Body of pancreas (tissue), 4 donors: ENCODE measurements around the gene C9orf40. TPM values are rescaled to one million over a fixed set of nuclear protein-coding genes. Genes with fewer than 3 reads are reported as not detected.

Source experiments
- ATAC-seq: fragments of 150-250 bp; one replicate; pipeline ENCODE4 v1.9.1; 2016
- DNase-seq, 4 donors: peaks; one replicate each; pipeline ENCODE4 v3.0.0-alpha.2; 2019
- H3K27ac ChIP-seq, 4 donors: fragments of 200-600 bp; sonication (generic); 1 replicate in 3 of 4; 2 replicates in 1 of 4; pipeline versions ENCODE4 v1.5.1 to v1.6.1; 2016 to 2019; ENCODE audit warnings: mild to moderate bottlenecking in 1 of 4, mixed read lengths in 1 of 4, moderate library complexity in 1 of 4
- H3K27me3 ChIP-seq, 2 donors: fragments of 200-600 bp; sonication (generic); one replicate each; pipeline ENCODE4 v1.6.0; 2016; ENCODE audit warnings: mild to moderate bottlenecking in 1 of 2
- H3K36me3 ChIP-seq, 2 donors: fragments of 200-600 bp; sonication (generic); replicated peaks in 1 of 2; 2 replicates each; pipeline ENCODE4 v1.5.1; 2016; ENCODE audit warnings: low read depth in 2 of 2; ENCODE audit not compliant: insufficient read depth in 1 of 2
- H3K4me1 ChIP-seq: fragments of 200-600 bp; sonication (generic); one replicate; pipeline ENCODE4 v1.6.0; 2016
- H3K4me3 ChIP-seq, 2 donors: fragments of 200-600 bp; sonication (generic); 1 replicate in 1 of 2; 2 replicates in 1 of 2; pipeline ENCODE4 v1.5.1; 2016 to 2019
- H3K9me3 ChIP-seq, 3 donors: fragments of 200-600 bp; sonication (generic); 1 replicate in 2 of 3; 2 replicates in 1 of 3; pipeline ENCODE4 v1.5.1; 2016
- CTCF ChIP-seq, 7 experiments: fragments of 450-650 bp in 4 of 7; fragments of 200-600 bp in 3 of 7; sonication (generic) in 3 of 7; IDR thresholded peaks; one replicate each; pipeline ENCODE4 v1.5.1; 2016 to 2019; ENCODE audit warnings: antibody characterized with exemption in 7 of 7
- POLR2A ChIP-seq, 3 donors: fragments of 450-650 bp; IDR thresholded peaks; one replicate each; pipeline ENCODE4 v1.6.1; 2016; ENCODE audit warnings: antibody characterized with exemption in 3 of 3, mild to moderate bottlenecking in 2 of 3
- WGBS, 2 donors: methylation state at CpG; one replicate each; pipeline ENCODE4 v1.1.5; 2017; 5-methylcytosine and 5-hydroxymethylcytosine counted together
- intact Hi-C: fragments of 100-400 bp; cut with DNase I; formaldehyde crosslinking; loops from one replicate; pipeline ENCODE4 v1.15.1; 2023
- total RNA-seq, 2 donors: library from RNA; depleted of rRNA; stranded (reverse); fragments of >200 nt; gene quantifications; one replicate each; pipeline ENCODE4 v1.1.0, GENCODE V29; 2016

C9orf40 gene
- total RNA-seq, 2 donors from 2014 or later: 1.3 to 9.9 TPM

DNA sequence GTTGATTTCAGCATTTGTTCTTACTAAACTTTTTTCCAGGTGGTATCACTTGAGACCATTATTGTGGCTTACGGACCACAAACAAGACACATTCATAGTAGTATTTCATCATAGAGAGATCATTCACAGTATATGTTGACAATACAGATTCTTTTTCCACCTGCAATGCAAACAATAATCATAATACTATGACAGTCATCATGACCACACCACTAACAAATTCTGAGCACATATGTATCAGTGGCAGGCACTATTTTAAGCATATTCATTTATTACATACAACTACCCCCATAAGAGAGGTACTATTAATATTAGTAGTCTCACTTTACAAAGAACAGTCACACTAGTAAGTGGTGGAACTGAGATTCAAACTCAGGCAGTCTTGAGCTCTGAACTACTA lies 31.0 kb upstream of the C9orf40 start:
- intact Hi-C loops: no loop called here
- H3K4me1 ChIP-seq: no peaks in the 10 kb centered on the region
- DNase-seq: no peak
- no peak for TF ChIP-seq CTCF (IDR thresholded peaks at IDR 0.05)
- H3K4me3 ChIP-seq: no peak overlapping the region
- no peak for ATAC-seq
- no peaks in the 10 kb centered on the region for H3K36me3 ChIP-seq
- H3K9me3 ChIP-seq: no peaks in the 10 kb centered on the region
- no peaks in the 10 kb centered on the region for H3K27me3 ChIP-seq
- WGBS, 2 donors: 94 to 100% methylated on average over 1 of the region's 1 CpG
- H3K27ac ChIP-seq: no peak overlapping the region

- intact Hi-C loops: no loop called here
- DNase-seq (no peak), ATAC-seq (no peak)
- Histone ChIP-seq H3K27ac (no peak overlapping the region), H3K36me3 (no peaks in the 10 kb centered on the region), H3K27me3 (no peaks in the 10 kb centered on the region), H3K4me3 (no peak overlapping the region), H3K9me3 (no peaks in the 10 kb centered on the region), H3K4me1 (no peaks in the 10 kb centered on the region)
- whole genome bisulfite sequencing, 2 donors: 92 to 97% methylated on average over 4 of the region's 4 CpGs
- no peak for TF ChIP-seq POLR2A (IDR thresholded peaks at IDR 0.05)
- TF ChIP-seq CTCF (IDR thresholded peaks at IDR 0.05): no peak
Measured at GRCh38 chr9:74979844-74980243, 27.1 kb upstream of the C9orf40 start.

DNA sequence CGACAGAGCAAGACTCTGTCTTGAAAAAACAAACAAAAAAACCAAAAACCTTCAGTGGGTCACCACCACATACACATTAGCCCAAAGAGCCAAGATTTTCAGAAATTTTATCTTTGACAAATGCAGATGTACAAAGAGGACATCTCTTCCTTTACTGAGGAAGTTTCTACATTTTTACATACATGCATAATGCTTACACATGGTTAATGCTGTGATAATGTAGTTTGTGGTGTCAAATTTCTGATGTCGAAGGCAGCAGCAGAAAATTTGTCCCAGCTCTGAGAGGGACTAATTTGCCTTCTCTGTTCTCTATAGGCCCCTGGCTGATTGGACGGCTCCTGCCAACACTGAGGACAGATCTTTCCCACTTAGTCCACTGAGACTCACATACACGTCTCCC lies 24.6 kb upstream of the C9orf40 start:
- WGBS, 2 donors: 87 to 98% methylated on average over 4 of the region's 4 CpGs
- H3K36me3 ChIP-seq: no peaks in the 10 kb centered on the region
- intact Hi-C loops: no loop called here
- H3K4me1 ChIP-seq: no peaks in the 10 kb centered on the region
- H3K27me3 ChIP-seq: no peaks in the 10 kb centered on the region
- no peak overlapping the region for H3K27ac ChIP-seq
- H3K9me3 ChIP-seq: no peaks in the 10 kb centered on the region
- no peak overlapping the region for H3K4me3 ChIP-seq
- DNase-seq (no peak), ATAC-seq (no peak)
- TF ChIP-seq POLR2A (IDR thresholded peaks at IDR 0.05) (no peak), CTCF (IDR thresholded peaks at IDR 0.05) (no peak)

- no peaks in the 10 kb centered on the region for H3K4me1 ChIP-seq
- no peak overlapping the region for H3K4me3 ChIP-seq
- no peaks in the 10 kb centered on the region for H3K36me3 ChIP-seq
- H3K27me3 ChIP-seq: no peaks in the 10 kb centered on the region
- intact Hi-C loops: no loop called here
- H3K9me3 ChIP-seq: no peaks in the 10 kb centered on the region
- no peak for ATAC-seq
- TF ChIP-seq CTCF (IDR thresholded peaks at IDR 0.05) (no peak), POLR2A (IDR thresholded peaks at IDR 0.05) (no peak)
- no peak for DNase-seq
- WGBS, 2 donors: 95 to 97% methylated on average over 5 of the region's 5 CpGs
- no peak overlapping the region for H3K27ac ChIP-seq
Measured at GRCh38 chr9:74975538-74975937, 22.8 kb upstream of the C9orf40 start.

DNA sequence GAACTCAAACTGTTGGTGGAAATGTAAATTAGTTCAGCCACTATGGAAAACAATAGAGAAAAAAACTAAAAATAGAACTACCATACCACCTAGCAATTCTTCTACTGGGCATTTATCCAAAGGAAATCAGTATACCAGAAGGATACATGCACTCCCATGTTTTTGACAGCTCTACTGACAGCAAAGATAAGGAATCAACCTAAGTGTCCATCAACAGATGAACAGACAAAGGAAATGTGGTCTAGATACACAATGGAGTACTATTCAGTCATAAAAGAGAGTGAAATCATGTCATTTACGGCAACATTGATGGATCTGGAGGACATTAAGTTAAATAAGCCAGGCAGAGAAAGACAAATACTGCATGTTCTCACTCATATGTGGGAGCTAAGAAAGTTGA lies 21.8 kb upstream of the C9orf40 start:
- DNase-seq (no peak), ATAC-seq (no peak)
- no peaks in the 10 kb centered on the region for H3K4me1 ChIP-seq
- H3K27me3 ChIP-seq: no peaks in the 10 kb centered on the region
- H3K27ac ChIP-seq: no peak overlapping the region
- H3K9me3 ChIP-seq: no peaks in the 10 kb centered on the region
- H3K4me3 ChIP-seq: no peak overlapping the region
- no peaks in the 10 kb centered on the region for H3K36me3 ChIP-seq
- TF ChIP-seq CTCF (IDR thresholded peaks at IDR 0.05): no peak
- TF ChIP-seq POLR2A (IDR thresholded peaks at IDR 0.05): no peak
- intact Hi-C loops: no loop called here
- 95 to 97% methylated on average over 1 of the region's 1 CpG for WGBS, 2 donors
